Omental fat pad (tissue), 4 donors: ENCODE data around the gene ZNF618. TPM values are rescaled to one million over a fixed set of nuclear protein-coding genes. Genes with fewer than 3 reads are reported as not detected.

Experiments used
- ATAC-seq: fragments of 150-250 bp; one replicate; pipeline ENCODE4 v1.9.1; 2016; ENCODE audit warnings: mild to moderate bottlenecking, moderate library complexity; ENCODE audit not compliant: low FRiP score
- DNase-seq: peaks from one replicate; pipeline ENCODE4 v3.0.0-alpha.2; 2019; ENCODE audit warnings: low spot score
- total RNA-seq, 4 donors: library from RNA; depleted of rRNA; stranded (reverse); fragments of >200 nt; gene quantifications; one replicate each; pipeline ENCODE4 v1.1.0, GENCODE V29; 2016
- TF ChIP-seq, protein P1 (sequence below), 3 donors: fragments of 450-650 bp; IDR thresholded peaks; one replicate each; pipeline ENCODE4 v1.5.1; 2016 to 2017; ENCODE audit warnings: antibody characterized with exemption in 3 of 3, mild to moderate bottlenecking in 3 of 3, moderate library complexity in 2 of 3

ZNF618 gene
- total RNA-seq, 4 donors from 2014 or later = 2.2 to 8.8 (median 5.9) TPM

DNA sequence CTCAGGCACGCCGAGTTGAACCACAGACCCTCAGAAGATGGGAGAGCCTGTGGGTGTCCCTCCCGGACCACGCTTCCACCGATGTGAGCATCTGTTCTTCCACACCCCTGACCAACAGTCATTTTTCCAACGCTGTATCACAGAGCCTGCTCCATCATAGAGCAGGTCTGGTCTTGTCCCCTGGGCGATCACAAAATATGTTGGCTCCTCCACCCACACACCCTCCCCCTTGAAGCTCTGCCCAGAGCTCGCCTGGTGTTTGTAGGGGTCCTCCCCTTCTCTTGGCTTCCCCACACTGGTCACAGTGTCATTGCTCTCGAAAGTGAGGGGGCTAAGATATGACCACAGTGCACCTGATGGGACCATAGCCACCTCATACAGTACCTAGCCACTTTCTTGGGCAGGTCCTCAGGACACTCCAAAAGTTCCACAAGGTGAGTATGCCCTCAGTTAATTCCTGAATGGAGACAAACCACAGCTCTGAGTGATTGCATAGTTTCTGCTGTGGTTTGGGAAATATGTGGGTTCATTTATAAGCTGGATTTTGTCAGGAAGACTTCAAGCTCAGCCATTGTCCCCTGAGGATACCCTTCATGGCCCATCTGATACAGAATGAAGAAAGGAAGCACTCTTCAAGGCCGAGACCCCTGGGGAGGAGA, 3.5 kb upstream of the ZNF618 start:
- TF ChIP-seq, protein P1, sequence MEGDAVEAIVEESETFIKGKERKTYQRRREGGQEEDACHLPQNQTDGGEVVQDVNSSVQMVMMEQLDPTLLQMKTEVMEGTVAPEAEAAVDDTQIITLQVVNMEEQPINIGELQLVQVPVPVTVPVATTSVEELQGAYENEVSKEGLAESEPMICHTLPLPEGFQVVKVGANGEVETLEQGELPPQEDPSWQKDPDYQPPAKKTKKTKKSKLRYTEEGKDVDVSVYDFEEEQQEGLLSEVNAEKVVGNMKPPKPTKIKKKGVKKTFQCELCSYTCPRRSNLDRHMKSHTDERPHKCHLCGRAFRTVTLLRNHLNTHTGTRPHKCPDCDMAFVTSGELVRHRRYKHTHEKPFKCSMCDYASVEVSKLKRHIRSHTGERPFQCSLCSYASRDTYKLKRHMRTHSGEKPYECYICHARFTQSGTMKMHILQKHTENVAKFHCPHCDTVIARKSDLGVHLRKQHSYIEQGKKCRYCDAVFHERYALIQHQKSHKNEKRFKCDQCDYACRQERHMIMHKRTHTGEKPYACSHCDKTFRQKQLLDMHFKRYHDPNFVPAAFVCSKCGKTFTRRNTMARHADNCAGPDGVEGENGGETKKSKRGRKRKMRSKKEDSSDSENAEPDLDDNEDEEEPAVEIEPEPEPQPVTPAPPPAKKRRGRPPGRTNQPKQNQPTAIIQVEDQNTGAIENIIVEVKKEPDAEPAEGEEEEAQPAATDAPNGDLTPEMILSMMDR (IDR thresholded peaks at IDR 0.05) = no peak
- DNase-seq (no peak), ATAC-seq (no peak)

DNA sequence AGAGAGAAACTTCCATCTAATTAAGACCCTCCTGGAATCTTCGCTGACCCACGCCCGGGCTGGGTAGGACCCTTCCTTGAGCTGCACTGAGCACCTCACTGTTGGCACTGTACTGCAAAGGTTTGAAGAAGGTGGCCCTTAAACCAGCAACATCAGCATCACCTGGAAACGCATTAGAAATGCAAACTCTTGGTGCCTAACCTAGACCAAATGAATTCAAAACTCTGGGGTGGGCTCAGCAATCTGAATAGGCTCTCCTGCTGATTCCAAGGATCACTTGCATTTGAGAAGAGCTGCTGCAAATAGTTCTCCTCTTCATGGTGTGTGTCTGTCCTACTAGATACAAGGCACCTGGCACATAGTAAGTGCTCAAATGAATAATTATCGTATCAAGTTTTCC, 2.7 kb upstream of the ZNF618 start:
- no peak for DNase-seq

DNA sequence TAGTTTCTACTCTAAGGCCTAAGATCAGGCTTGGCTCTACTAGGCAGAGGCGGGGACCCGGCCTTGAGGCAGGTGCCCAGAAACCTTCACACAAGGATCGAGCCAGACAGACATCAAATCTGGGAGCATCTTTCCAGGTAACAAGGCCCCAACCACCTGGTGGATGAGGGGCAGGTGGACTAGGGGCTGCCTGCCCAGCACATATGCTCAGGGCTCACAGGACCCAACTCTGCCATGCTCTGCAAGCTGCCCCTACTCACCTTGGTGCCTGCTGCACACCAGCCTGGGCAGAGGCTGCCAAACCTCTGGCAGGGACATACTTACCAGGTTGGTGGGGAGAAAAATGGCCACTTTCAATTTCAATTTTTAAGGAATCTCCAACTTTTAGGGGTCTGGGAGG, 2.2 kb upstream of the ZNF618 start:
- no peak for DNase-seq
- TF ChIP-seq, protein P1 (IDR thresholded peaks at IDR 0.05) = no peak
- ATAC-seq = no peak

More for the DNA sequence above, 2.7 kb upstream of the ZNF618 start:
- TF ChIP-seq, protein P1 (IDR thresholded peaks at IDR 0.05) = no peak
- ATAC-seq = no peak

DNA sequence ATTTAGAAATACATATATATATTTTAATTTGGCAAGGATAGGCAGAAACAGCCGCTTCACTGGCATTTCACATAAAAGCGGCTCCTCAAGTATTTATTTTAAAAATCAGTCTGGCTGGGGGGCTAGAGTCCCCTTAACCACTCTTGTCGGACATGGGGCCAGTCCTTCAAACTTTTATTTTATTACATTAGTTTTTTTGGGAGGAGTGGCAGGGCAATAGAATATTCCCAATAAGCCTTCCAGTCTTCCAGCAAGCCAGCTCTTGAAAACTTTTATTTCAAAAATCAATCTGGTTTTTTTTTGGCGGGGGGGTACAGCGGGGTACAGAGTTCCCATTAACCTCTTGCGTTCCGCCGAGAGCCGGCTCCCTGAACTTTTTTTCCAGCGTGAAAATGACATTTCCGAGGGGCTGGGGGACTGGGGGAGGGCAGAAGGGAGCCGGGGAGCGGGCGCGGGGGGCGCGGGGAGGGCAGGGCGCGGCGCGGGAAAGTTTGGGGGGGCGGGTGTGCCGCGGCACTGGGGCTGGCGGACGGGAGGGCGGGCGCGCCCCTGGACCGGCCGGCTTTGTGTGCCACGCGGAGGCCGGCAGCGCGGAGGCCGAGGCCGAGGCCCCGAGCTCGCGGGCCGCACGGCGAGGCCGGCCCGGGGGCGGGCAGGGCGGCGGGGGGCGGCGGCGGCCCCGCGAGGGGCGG, 504 bp upstream of the ZNF618 start:
- ATAC-seq = peak; percentile 44
- TF ChIP-seq, protein P1 (IDR thresholded peaks at IDR 0.05) = no peak
- DNase-seq = no peak

DNA sequence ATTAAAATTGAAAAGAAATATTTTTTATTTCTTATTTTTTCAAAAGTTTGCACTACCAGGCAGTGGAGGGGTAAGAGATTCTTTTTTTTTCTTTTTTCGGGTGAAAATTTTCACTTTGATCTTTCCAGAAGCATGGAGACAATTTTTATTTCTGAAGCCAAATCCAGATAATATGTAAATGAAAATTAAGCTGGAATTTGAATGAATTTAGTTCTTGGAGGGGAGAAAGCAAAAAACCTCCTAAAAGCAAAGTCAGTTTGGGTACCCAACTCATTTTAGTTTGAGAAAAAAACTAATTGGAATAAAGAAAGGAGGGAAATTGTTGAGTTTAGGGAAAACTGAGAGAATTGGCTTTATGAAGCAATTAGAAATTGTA, 872 bp downstream of the ZNF618 start:
- no peak for ATAC-seq
- TF ChIP-seq, protein P1 (IDR thresholded peaks at IDR 0.05) = no peak
- DNase-seq = no peak

DNA sequence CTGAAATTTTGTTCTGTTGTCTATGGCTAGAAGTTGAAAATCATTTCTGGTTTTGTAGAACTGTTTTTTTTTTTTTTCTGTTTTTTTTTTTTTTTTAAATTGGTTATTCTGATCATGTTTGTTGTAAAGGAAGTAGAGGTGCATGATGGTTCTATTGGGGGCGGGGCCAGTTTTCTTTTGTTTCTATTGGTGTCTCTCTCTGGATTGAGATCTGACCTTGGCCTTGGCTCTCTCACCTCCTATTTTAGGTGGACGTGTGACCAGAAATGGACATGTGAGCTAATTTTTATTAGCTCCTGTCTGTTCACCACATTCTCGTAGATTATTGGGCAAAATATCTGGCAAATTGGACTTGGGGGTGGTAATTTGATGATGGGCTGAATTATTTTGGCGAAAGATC, 3.2 kb downstream of the ZNF618 start:
- no peak for DNase-seq
- ATAC-seq = no peak

More for the DNA sequence above, 3.2 kb downstream of the ZNF618 start:
- TF ChIP-seq, protein P1 (IDR thresholded peaks at IDR 0.05) = no peak
